ENCODE results near the gene DGKH. TPM values are rescaled to one million over a fixed set of nuclear protein-coding genes. Genes with fewer than 3 reads are reported as not detected.
A peak's percentile ranks its signal among the peaks of the same experiment; 100 is the strongest.

The DGKH gene
- total and polyA plus RNA-seq, 11 donors, result 1.8 to 13.1 (median 7.4) TPM

- Histone ChIP-seq H3K4me1 (peaks cover 0 to 40% (median 14%) of the 10 kb centered on the region in 12 donors), H3K9me3 (peaks cover 0 to 4% (median 0%) of the 10 kb centered on the region in 12 donors), H3K27me3 (no peaks in the 10 kb centered on the region), H3K27ac (peak within 1 kb of the TSS; percentile 68 to 94 (median 90)), H3K36me3 (no peaks in the 10 kb centered on the region), H3K4me3 (peak within 1 kb of the TSS; percentile 85 to 98 (median 90))
- no peak for TF ChIP-seq POLR2A (IDR thresholded peaks at IDR 0.05)
- peak in 1 of 12 donors; percentile 8 for TF ChIP-seq CTCF (IDR thresholded peaks at IDR 0.05)
- peak in 3 of 5 donors; percentile 52 to 60 (median 59) for DNase-seq
- whole genome bisulfite sequencing, 4 donors, result 0 to 1% (median 0%) methylated on average over 44 to 59 of the region's 59 CpGs
- ATAC-seq, result peak in 3 of 4 donors; percentile 10 to 63 (median 56)
- intact Hi-C loops (cut with DNase I), result loop anchor here in 1 of 10 donors (1.0 kb wide), 1 partner anchor 11 kb away; no protein-coding TSS in a partner anchor
Measured at GRCh38 chr13:42272115-42272803, 223.8 kb downstream of the DGKH start, which contains the start of gene AKAP11. Gene AKAP11, plus strand, starts transcription at chr13:42272152. Its CDS starts 14,197 bp downstream, at chr13:42286349.

- H3K9me3 ChIP-seq, result peaks cover 0 to 4% (median 0%) of the 10 kb centered on the region in 12 donors
- intact Hi-C loops (cut with DNase I), result loop anchor here in 1 of 10 donors (1.0 kb wide), 1 partner anchor 11 kb away; no protein-coding TSS in a partner anchor
- peak overlapping the region; percentile 85 to 98 (median 90) for H3K4me3 ChIP-seq
- H3K4me1 ChIP-seq, result peaks cover 0 to 40% (median 14%) of the 10 kb centered on the region in 12 donors
- TF ChIP-seq POLR2A (IDR thresholded peaks at IDR 0.05) (no peak), CTCF (IDR thresholded peaks at IDR 0.05) (no peak)
- no peak for DNase-seq
- ATAC-seq, result no peak
- peak overlapping the region; percentile 68 to 94 (median 90) for H3K27ac ChIP-seq
- H3K36me3 ChIP-seq, result no peaks in the 10 kb centered on the region
- no peaks in the 10 kb centered on the region for H3K27me3 ChIP-seq
- 14 to 32% (median 28%) methylated on average over 4 of the region's 4 CpGs for WGBS, 4 donors
Measured at GRCh38 chr13:42272804-42273175, 224.3 kb downstream of the DGKH start.

- Histone ChIP-seq H3K27me3 (no peaks in the 10 kb centered on the region), H3K27ac (peak overlapping the region in 1 of 12 donors; percentile 58), H3K4me1 (peaks cover 0 to 49% (median 15%) of the 10 kb centered on the region in 12 donors), H3K9me3 (peaks cover 0 to 4% (median 0%) of the 10 kb centered on the region in 12 donors), H3K36me3 (no peaks in the 10 kb centered on the region), H3K4me3 (peak overlapping the region in 1 of 12 donors; percentile 6)
- DNase-seq (no peak), ATAC-seq (no peak)
- intact Hi-C loops (cut with DNase I), result no loop called here
- 86 to 94% (median 89%) methylated on average over 10 of the region's 10 CpGs for WGBS, 4 donors
- TF ChIP-seq POLR2A (IDR thresholded peaks at IDR 0.05), result no peak
- no peak for TF ChIP-seq CTCF (IDR thresholded peaks at IDR 0.05)
Measured at GRCh38 chr13:42274386-42275097, 226.1 kb downstream of the DGKH start.

GRCh38 chr13:42275098-42275471 lies 226.6 kb downstream of the DGKH start:
- Histone ChIP-seq H3K36me3 (no peaks in the 10 kb centered on the region), H3K27me3 (no peaks in the 10 kb centered on the region), H3K27ac (peak overlapping the region in 1 of 12 donors; percentile 58), H3K4me3 (no peak overlapping the region), H3K4me1 (peaks cover 0 to 53% (median 18%) of the 10 kb centered on the region in 12 donors), H3K9me3 (peaks cover 0 to 4% (median 0%) of the 10 kb centered on the region in 12 donors)
- DNase-seq (no peak), ATAC-seq (no peak)
- TF ChIP-seq CTCF (IDR thresholded peaks at IDR 0.05) (no peak), POLR2A (IDR thresholded peaks at IDR 0.05) (no peak)
- WGBS, 4 donors, result 78 to 88% (median 82%) methylated on average over 2 of the region's 2 CpGs
- intact Hi-C loops (cut with DNase I), result no loop called here
